ENCODE measurements around the gene GBA2.

GBA2 gene

GRCh38 chr9:35718721-35719511 lies 30.1 kb downstream of the GBA2 start:
- TF ChIP-seq MYC (IDR thresholded peaks at IDR 0.05; ENCODE audit: low read depth, low read length) (no peak), MAX (IDR thresholded peaks at IDR 0.05; ENCODE audit: low read depth, low read length) (peak; percentile 55)
- DNase-seq (ENCODE audit: low read depth): peak; percentile 93
- no peak overlapping the region for H3K4me3 ChIP-seq (ENCODE audit: low read depth, low read length)

GRCh38 chr9:35717132-35717870 lies 31.7 kb downstream of the GBA2 start:
- no peak overlapping the region for H3K4me3 ChIP-seq (ENCODE audit: low read depth, low read length)
- no peak for TF ChIP-seq MYC (IDR thresholded peaks at IDR 0.05; ENCODE audit: low read depth, low read length)
- DNase-seq (ENCODE audit: low read depth): no peak

GRCh38 chr9:35716230-35716629 lies 32.8 kb downstream of the GBA2 start:
- DNase-seq (ENCODE audit: low read depth): no peak
- H3K4me3 ChIP-seq (ENCODE audit: low read depth, low read length): no peak overlapping the region
- TF ChIP-seq POLR2A (IDR thresholded peaks at IDR 0.05; ENCODE audit: extremely low read depth, insufficient read length): no peak
- TF ChIP-seq CTCF (IDR thresholded peaks at IDR 0.05; ENCODE audit: low read depth, low read length): no peak
- no peak for TF ChIP-seq MAX (IDR thresholded peaks at IDR 0.05; ENCODE audit: low read depth, low read length)
- TF ChIP-seq MYC (IDR thresholded peaks at IDR 0.05; ENCODE audit: low read depth, low read length): no peak

GRCh38 chr9:35714579-35715252 lies 34.3 kb downstream of the GBA2 start:
- TF ChIP-seq CTCF (IDR thresholded peaks at IDR 0.05; ENCODE audit: low read depth, low read length) (no peak), MYC (IDR thresholded peaks at IDR 0.05; ENCODE audit: low read depth, low read length) (no peak), MAX (IDR thresholded peaks at IDR 0.05; ENCODE audit: low read depth, low read length) (no peak), POLR2A (IDR thresholded peaks at IDR 0.05; ENCODE audit: extremely low read depth, insufficient read length) (no peak)
- no peak for DNase-seq (ENCODE audit: low read depth)
- no peak overlapping the region for H3K4me3 ChIP-seq (ENCODE audit: low read depth, low read length)

- no peak for DNase-seq (ENCODE audit: low read depth)
- TF ChIP-seq MYC (IDR thresholded peaks at IDR 0.05; ENCODE audit: low read depth, low read length) (no peak), CTCF (IDR thresholded peaks at IDR 0.05; ENCODE audit: low read depth, low read length) (no peak), MAX (IDR thresholded peaks at IDR 0.05; ENCODE audit: low read depth, low read length) (no peak), POLR2A (IDR thresholded peaks at IDR 0.05; ENCODE audit: extremely low read depth, insufficient read length) (no peak)
- H3K4me3 ChIP-seq (ENCODE audit: low read depth, low read length): no peak overlapping the region
Measured at GRCh38 chr9:35714123-35714522, 34.9 kb downstream of the GBA2 start.

GRCh38 chr9:35713578-35713977 lies 35.5 kb downstream of the GBA2 start:
- H3K4me3 ChIP-seq (ENCODE audit: low read depth, low read length): no peak overlapping the region
- no peak for TF ChIP-seq CTCF (IDR thresholded peaks at IDR 0.05; ENCODE audit: low read depth, low read length)
- no peak for TF ChIP-seq MAX (IDR thresholded peaks at IDR 0.05; ENCODE audit: low read depth, low read length)
- no peak for TF ChIP-seq MYC (IDR thresholded peaks at IDR 0.05; ENCODE audit: low read depth, low read length)
- no peak for TF ChIP-seq POLR2A (IDR thresholded peaks at IDR 0.05; ENCODE audit: extremely low read depth, insufficient read length)
- DNase-seq (ENCODE audit: low read depth): no peak

Measured in NB4 (cell line).